Left renal cortex interstitium (tissue), 4 donors: ENCODE measurements around the gene HSFY1. TPM values are rescaled to one million over a fixed set of nuclear protein-coding genes. Genes with fewer than 3 reads are reported as not detected.
"Not testable (repeated sequence)": the region's sequence is repeated elsewhere in the genome, so short reads cannot be mapped to it uniquely, and the experiment has no call there.

Experiments used
- DNase-seq, 4 donors: peaks; one replicate each; pipeline ENCODE4 v3.0.0-alpha.2; 2013; ENCODE audit warnings: low read depth in 4 of 4, low spot score in 2 of 4, missing footprints in 1 of 4
- polyA plus RNA-seq, 4 donors: library from polyadenylated mRNA; unstranded; fragments of 120-200 nt; gene quantifications; one replicate each; pipeline ENCODE4 v1.2.1, GENCODE V29; 2013; ENCODE audit not compliant: insufficient read length in 4 of 4

Gene HSFY1, protein sequence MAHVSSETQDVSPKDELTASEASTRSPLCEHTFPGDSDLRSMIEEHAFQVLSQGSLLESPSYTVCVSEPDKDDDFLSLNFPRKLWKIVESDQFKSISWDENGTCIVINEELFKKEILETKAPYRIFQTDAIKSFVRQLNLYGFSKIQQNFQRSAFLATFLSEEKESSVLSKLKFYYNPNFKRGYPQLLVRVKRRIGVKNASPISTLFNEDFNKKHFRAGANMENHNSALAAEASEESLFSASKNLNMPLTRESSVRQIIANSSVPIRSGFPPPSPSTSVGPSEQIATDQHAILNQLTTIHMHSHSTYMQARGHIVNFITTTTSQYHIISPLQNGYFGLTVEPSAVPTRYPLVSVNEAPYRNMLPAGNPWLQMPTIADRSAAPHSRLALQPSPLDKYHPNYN
- polyA plus RNA-seq, result under 1 TPM in 3 of 4 donors, not detected in 1; 0.16 to 0.17 (median 0.17) TPM

DNA sequence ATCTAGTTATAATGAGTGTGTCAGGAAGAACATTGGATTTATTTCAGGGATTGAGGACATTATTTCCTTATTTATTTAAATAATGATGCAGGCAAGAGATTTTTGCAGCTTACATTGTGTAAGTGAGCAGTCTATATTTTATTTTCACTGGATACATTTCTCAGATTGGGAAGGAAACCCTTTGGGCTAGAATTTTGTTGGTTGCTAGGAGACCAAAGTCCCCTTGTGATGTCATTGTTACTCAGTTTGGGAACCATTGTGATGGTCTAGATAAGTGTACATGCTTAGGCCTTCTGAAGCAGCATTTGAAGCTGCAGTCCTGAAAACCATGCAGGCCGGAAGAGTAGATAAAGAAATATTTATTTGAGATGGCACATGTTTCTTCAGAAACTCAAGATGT, at the start of gene HSFY1:
TSS of gene HSFY1 (plus strand) at position 301 of the 400 bp plus-strand sequence. CDS start at position 369, 68 bp downstream.
- not testable (repeated sequence) for DNase-seq

DNA sequence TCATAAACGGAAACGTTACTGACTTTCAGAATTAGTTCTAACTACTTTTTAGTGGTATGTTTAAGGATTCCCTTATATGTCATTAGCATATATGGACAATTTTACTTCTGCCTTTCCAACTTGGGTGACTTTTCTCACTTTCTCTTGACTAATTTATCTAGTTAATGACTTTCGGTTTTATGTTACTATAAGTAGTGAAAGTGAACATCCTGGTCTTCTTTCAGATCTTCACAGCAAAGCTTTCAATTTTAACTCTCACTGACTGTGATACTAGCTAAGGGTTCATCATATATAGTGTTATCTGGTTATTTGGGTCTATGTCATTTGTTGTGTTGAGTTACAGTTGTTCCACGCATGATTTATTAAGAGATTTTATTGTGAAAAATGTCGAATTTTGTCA, 42.3 kb upstream of the HSFY1 start:
- not testable (repeated sequence) for DNase-seq

GRCh38 chrY:18530995-18531655, 15.4 kb upstream of the HSFY1 start:
- not testable (repeated sequence) for DNase-seq

DNA sequence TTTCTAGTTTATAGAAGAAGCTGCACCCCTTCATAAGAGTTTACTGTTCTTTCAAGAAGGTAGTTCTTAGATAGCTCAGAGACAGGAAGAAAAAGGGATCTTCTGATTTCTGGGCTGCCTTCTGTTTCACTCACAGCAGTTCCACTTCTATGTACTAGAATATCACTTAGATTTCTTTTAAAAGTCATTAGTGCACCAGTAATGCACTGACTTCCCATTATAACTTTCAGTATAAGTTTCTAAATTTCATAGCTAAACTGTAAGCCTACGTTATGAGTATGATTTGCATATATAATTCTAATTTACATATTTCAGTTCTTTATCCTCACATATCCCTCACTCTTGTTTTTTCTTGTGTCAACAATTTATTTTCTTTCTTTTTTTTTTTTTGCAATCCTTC, 7.6 kb upstream of the HSFY1 start:
- DNase-seq, result not testable (repeated sequence)

DNA sequence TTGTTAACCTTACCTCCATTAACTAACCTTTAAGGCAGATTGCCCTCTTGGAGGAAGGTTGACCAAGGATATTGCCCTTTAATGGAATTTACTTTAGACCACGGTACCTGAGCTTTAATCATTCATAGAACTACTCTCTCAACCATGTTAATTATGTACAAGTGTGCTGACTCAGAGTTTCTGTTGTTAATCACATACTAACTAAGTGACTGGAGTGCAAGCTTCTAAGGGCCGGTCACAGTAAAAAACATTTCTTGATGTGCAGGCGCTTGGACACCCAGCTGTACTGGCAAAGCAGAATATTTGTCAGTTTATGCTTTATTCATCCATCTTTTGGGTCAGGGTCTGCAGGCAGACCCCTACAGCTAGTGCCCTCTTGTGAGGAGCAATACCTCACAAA, 6.6 kb downstream of the HSFY1 start:
- not testable (repeated sequence) for DNase-seq

DNA sequence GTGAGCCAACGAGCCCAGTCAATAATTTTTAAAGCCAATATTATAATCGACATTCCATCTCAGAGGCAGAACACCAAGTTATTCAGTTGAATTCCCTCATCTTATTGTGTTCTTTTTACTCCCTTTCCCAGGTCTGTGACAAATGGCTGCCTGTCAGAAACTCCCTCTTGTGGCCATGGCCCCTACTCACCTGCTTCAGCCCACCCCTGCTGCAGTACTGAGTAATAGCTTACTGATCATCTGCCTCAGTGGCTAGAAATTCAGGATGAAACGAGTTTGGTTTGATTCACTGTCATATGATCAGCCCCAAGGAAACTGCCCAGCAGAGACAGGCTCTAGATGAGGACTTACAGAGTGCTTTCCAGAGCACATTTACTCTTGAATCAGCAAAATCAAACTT, 19.4 kb downstream of the HSFY1 start:
- DNase-seq, result not testable (repeated sequence)

Other genes with a start within 250 kb of the HSFY1 start
- gene HSFY2, start 227.0 kb downstream of the HSFY1 start, polyA plus RNA-seq, result under 1 TPM in 3 of 4 donors, not detected in 1; 0.46 to 0.99 (median 0.61) TPM